GM12873 (cell line): ENCODE results near the gene C5AR2.

ENCODE experiments used
- CTCF ChIP-seq: IDR thresholded peaks from 2 replicates; pipeline ENCODE4 v1.5.1; 2012; ENCODE audit warnings: low read depth, mild to moderate bottlenecking, moderate library complexity, low read length, control low read depth; ENCODE audit not compliant: insufficient read depth; ENCODE audit errors: missing control alignments

The C5AR2 gene

GRCh38 chr19:47324502-47324901, 7.5 kb upstream of the C5AR2 start:
- no peak for TF ChIP-seq CTCF

DNA sequence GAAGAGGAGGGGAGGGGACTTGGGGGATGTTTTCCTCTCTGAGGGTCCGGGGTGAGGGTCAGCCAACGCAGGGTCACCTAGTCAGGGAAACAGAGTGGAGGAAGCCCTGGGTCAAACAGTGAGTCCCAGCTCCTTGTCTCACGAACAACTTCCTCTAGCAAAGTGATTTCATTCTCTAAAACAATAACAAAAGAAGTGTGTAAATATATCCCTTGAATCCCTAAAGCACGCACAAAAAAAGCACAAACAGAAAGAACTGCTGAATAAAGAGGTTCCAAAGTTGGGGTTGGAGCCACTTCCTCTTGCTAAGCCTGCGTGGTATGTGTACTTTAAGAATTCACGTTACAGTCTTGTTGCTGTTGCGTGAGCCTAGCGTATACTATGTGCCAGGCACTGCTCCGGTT, 1.5 kb upstream of the C5AR2 start:
- TF ChIP-seq CTCF = no peak

- no peak for TF ChIP-seq CTCF
Measured at GRCh38 chr19:47331490-47331889, 485 bp upstream of the C5AR2 start.

GRCh38 chr19:47339196-47339880, 7.4 kb downstream of the C5AR2 start:
- TF ChIP-seq CTCF = no peak

DNA sequence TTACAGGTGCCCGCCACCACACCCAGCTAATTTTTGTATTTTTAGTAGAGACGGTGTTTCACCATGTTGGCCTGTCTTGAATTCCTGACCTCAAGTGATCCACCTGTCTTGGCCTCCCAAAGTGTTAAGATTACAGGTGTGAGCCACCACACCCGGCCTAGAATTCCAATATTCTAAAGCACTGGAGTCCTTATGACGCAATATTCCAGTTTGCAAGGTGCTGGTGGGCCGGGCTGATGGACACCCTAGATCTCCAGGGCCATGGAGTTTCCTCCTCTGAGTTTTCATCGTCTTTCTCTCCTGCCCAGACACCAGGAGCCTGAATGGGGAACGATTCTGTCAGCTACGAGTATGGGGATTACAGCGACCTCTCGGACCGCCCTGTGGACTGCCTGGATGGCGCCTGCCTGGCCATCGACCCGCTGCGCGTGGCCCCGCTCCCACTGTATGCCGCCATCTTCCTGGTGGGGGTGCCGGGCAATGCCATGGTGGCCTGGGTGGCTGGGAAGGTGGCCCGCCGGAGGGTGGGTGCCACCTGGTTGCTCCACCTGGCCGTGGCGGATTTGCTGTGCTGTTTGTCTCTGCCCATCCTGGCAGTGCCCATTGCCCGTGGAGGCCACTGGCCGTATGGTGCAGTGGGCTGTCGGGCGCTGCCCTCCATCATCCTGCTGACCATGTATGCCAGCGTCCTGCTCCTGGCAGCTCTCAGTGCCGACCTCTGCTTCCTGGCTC, 8.7 kb downstream of the C5AR2 start:
- TF ChIP-seq CTCF = no peak

DNA sequence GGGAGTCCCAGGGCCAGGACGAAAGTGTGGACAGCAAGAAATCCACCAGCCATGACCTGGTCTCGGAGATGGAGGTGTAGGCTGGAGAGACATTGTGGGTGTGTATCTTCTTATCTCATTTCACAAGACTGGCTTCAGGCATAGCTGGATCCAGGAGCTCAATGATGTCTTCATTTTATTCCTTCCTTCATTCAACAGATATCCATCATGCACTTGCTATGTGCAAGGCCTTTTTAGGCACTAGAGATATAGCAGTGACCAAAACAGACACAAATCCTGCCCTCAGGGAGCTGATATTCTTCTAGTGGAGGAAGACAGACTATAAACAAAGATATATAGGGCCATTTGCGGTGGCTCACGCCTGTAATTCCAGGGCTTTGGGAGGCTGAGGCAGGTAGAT, 9.8 kb downstream of the C5AR2 start:
- TF ChIP-seq CTCF = no peak

GRCh38 chr19:47343194-47343802, 11.3 kb downstream of the C5AR2 start:
- no peak for TF ChIP-seq CTCF
